NCI-H69 (cell line): ENCODE measurements around the gene GRK3.
"Not testable (repeated sequence)": the region's sequence is repeated elsewhere in the genome, so short reads cannot be mapped to it uniquely, and the experiment has no call there.

ENCODE experiments used
- DNase-seq: peaks from one replicate; lab custom pipeline; 2025; lab: John Stamatoyannopoulos, UW

The GRK3 gene

GRCh38 chr22:25564320-25564978 is at the start of gene GRK3:
Gene GRK3, plus strand, starts transcription at chr22:25564675. Its CDS starts 366 bp downstream, at chr22:25565041.
- peak; percentile 94 for DNase-seq

- DNase-seq, result no peak
Observed at GRCh38 chr22:25518000-25518663, 46.3 kb upstream of the GRK3 start.

GRCh38 chr22:25525376-25525775 is 39.1 kb upstream of the GRK3 start:
- DNase-seq, result no peak

GRCh38 chr22:25525804-25526584 is 38.5 kb upstream of the GRK3 start:
- not testable (repeated sequence) for DNase-seq

- DNase-seq, result not testable (repeated sequence)
Observed at GRCh38 chr22:25527016-25527415, 37.5 kb upstream of the GRK3 start.

- DNase-seq, result peak; percentile 15
Observed at GRCh38 chr22:25528068-25528467, 36.4 kb upstream of the GRK3 start.

GRCh38 chr22:25529059-25529458 is 35.4 kb upstream of the GRK3 start:
- DNase-seq, result not testable (repeated sequence)

- peak; percentile 14 for DNase-seq
Observed at GRCh38 chr22:25529541-25530137, 34.8 kb upstream of the GRK3 start.

- DNase-seq, result not testable (repeated sequence)
Observed at GRCh38 chr22:25531677-25532076, 32.8 kb upstream of the GRK3 start.

- no peak for DNase-seq
Observed at GRCh38 chr22:25534724-25535123, 29.8 kb upstream of the GRK3 start.

- DNase-seq, result no peak
Observed at GRCh38 chr22:25536589-25536988, 27.9 kb upstream of the GRK3 start.

GRCh38 chr22:25540166-25540907 is 24.1 kb upstream of the GRK3 start:
- no peak for DNase-seq

- DNase-seq, result no peak
Observed at GRCh38 chr22:25540908-25541660, 23.4 kb upstream of the GRK3 start.

- DNase-seq, result peak; percentile 16
Observed at GRCh38 chr22:25542191-25542590, 22.3 kb upstream of the GRK3 start.

- no peak for DNase-seq
Observed at GRCh38 chr22:25542720-25543402, 21.6 kb upstream of the GRK3 start.

GRCh38 chr22:25545146-25545545 is 19.3 kb upstream of the GRK3 start:
- peak; percentile 68 for DNase-seq

- no peak for DNase-seq
Observed at GRCh38 chr22:25545672-25546071, 18.8 kb upstream of the GRK3 start.

GRCh38 chr22:25546242-25546641 is 18.2 kb upstream of the GRK3 start:
- no peak for DNase-seq

GRCh38 chr22:25546751-25547150 is 17.7 kb upstream of the GRK3 start:
- peak; percentile 38 for DNase-seq

- DNase-seq, result no peak
Observed at GRCh38 chr22:25548866-25549464, 15.5 kb upstream of the GRK3 start.
